ENCODE results near the gene BMP6.
A peak's percentile ranks its signal among the peaks of the same experiment; 100 is the strongest.

BMP6 gene

GRCh38 chr6:7725849-7726415 is at the start of gene BMP6:
Gene BMP6 (plus strand): TSS chr6:7726099. CDS start chr6:7726956, 857 bp downstream.
- peak; percentile 65 for DNase-seq

GRCh38 chr6:7677229-7677628 is 48.7 kb upstream of the BMP6 start:
- DNase-seq = no peak

- DNase-seq = no peak
These were observed 45.4 kb upstream of the BMP6 start for GRCh38 chr6:7680393-7681075.

- no peak for DNase-seq
These were observed 44.5 kb upstream of the BMP6 start for GRCh38 chr6:7681449-7681848.

GRCh38 chr6:7684076-7684475 is 41.8 kb upstream of the BMP6 start:
- no peak for DNase-seq

GRCh38 chr6:7684843-7685242 is 41.1 kb upstream of the BMP6 start:
- DNase-seq = no peak

GRCh38 chr6:7685276-7685675 is 40.6 kb upstream of the BMP6 start:
- DNase-seq = no peak

- no peak for DNase-seq
These were observed 38.5 kb upstream of the BMP6 start for GRCh38 chr6:7687145-7688111.

GRCh38 chr6:7691021-7691420 is 34.9 kb upstream of the BMP6 start:
- no peak for DNase-seq

- DNase-seq = no peak
These were observed 34.0 kb upstream of the BMP6 start for GRCh38 chr6:7691675-7692452.

GRCh38 chr6:7692453-7692784 is 33.5 kb upstream of the BMP6 start:
- DNase-seq = no peak

- no peak for DNase-seq
These were observed 32.1 kb upstream of the BMP6 start for GRCh38 chr6:7693827-7694226.

- DNase-seq = no peak
These were observed 29.8 kb upstream of the BMP6 start for GRCh38 chr6:7696061-7696460.

- no peak for DNase-seq
These were observed 28.5 kb upstream of the BMP6 start for GRCh38 chr6:7697432-7697819.

- no peak for DNase-seq
These were observed 27.9 kb upstream of the BMP6 start for GRCh38 chr6:7697820-7698623.

GRCh38 chr6:7701212-7701834 is 24.6 kb upstream of the BMP6 start:
- no peak for DNase-seq

- no peak for DNase-seq
These were observed 22.7 kb upstream of the BMP6 start for GRCh38 chr6:7703148-7703680.

GRCh38 chr6:7705483-7705882 is 20.4 kb upstream of the BMP6 start:
- DNase-seq = no peak

- DNase-seq = no peak
These were observed 19.6 kb upstream of the BMP6 start for GRCh38 chr6:7706269-7706668.

- no peak for DNase-seq
These were observed 18.1 kb upstream of the BMP6 start for GRCh38 chr6:7707787-7708186.

- DNase-seq = no peak
These were observed 6.5 kb upstream of the BMP6 start for GRCh38 chr6:7719364-7719850.
